Fibroblast of the aortic adventitia (primary cell): ENCODE results near the gene CMTM2. TPM values are rescaled to one million over a fixed set of nuclear protein-coding genes. Genes with fewer than 3 reads are reported as not detected.
"Not testable (repeated sequence)": the region's sequence is repeated elsewhere in the genome, so short reads cannot be mapped to it uniquely, and the experiment has no call there.

Experiments
- DNase-seq: peaks from one replicate; pipeline ENCODE4 v3.0.0-alpha.2; 2010; ENCODE audit warnings: low read depth
- H3K4me3 ChIP-seq: 2 replicates; pipeline ENCODE4 v1.5.1; 2011; ENCODE audit warnings: low read depth, mild to moderate bottlenecking, control low read depth, low read length, moderate library complexity
- total RNA-seq: library from RNA; depleted of rRNA; stranded (reverse); fragments of >200 nt; gene quantifications from 2 replicates; pipeline ENCODE4 v1.2.3, GENCODE V29; 2012; ENCODE audit warnings: low replicate concordance
- TF ChIP-seq, protein P1 (sequence below): IDR thresholded peaks from 2 replicates; pipeline ENCODE4 v1.5.1; 2011; ENCODE audit warnings: mild to moderate bottlenecking, low read length, control low read depth, inconsistent platforms; ENCODE audit not compliant: insufficient read depth

CMTM2 gene
- total RNA-seq, 1 donor = not detected

DNA sequence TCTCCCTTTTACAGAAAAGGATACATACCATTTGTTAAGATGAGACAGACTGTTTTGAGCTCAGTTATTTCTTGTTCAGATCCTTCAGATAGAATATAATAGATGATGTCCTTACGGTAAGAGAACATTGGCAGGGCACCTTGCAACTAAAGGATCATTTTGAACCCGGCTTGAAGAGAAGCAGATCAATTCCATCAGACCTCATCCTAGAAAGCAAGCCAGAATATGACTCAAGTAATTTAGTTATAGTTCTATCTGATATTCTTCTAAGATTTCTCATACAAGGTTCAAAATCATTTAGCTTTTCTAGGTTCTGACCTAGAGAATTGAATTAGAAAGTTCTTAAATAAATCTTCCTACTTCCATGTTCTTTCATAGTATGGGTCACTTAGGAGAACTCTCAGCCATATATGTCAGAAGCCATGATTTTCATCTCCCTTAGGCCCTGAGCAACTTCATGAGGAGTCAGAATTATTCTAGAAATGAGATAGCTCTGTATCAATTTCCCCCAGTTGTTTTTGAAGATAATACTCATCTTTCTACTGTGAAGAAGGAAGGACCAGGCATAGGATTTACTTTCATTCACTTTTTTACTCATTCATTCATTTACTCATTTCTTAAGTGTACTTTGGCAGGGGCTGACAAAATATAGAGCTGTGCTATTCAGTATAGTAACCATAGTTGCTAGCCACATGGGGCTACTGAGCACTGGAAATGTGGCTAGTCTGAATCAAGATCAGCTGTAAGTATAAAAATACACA lies 15.5 kb upstream of the CMTM2 start:
- DNase-seq = no peak

GRCh38 chr16:66566051-66566901 lies 13.0 kb upstream of the CMTM2 start, which contains the start of gene CMTM1:
Gene CMTM1, plus strand, starts transcription at chr16:66566439. Its CDS starts 75 bp downstream, at chr16:66566514.
- DNase-seq = no peak
- no peak within 1 kb of the TSS for H3K4me3 ChIP-seq
- TF ChIP-seq, protein P1, sequence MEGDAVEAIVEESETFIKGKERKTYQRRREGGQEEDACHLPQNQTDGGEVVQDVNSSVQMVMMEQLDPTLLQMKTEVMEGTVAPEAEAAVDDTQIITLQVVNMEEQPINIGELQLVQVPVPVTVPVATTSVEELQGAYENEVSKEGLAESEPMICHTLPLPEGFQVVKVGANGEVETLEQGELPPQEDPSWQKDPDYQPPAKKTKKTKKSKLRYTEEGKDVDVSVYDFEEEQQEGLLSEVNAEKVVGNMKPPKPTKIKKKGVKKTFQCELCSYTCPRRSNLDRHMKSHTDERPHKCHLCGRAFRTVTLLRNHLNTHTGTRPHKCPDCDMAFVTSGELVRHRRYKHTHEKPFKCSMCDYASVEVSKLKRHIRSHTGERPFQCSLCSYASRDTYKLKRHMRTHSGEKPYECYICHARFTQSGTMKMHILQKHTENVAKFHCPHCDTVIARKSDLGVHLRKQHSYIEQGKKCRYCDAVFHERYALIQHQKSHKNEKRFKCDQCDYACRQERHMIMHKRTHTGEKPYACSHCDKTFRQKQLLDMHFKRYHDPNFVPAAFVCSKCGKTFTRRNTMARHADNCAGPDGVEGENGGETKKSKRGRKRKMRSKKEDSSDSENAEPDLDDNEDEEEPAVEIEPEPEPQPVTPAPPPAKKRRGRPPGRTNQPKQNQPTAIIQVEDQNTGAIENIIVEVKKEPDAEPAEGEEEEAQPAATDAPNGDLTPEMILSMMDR = no peak

More for the DNA sequence above, 15.5 kb upstream of the CMTM2 start:
- TF ChIP-seq, protein P1 = no peak
- H3K4me3 ChIP-seq = no peak overlapping the region

DNA sequence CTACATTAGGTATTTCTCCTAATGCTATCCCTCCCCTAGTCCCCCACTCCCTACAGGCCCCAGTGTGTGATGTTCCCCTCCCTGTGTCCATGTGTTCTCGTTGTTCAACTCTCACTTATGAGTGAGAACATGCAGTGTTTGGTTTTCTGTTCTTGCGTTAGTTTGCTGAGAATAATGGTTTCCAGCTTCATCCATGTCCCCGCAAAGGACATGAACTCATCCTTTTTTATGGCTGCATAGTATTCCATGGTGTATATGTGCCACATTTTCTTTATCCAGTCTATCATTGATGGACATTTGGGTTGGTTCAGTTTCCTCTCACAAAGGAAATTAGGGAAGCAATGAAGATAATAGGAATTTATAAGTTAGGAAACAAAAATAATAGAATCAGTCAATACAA lies 12.0 kb upstream of the CMTM2 start:
- DNase-seq, H3K4me3 ChIP-seq: not testable (repeated sequence)

- peak; percentile 35 for DNase-seq
- H3K4me3 ChIP-seq = no peak overlapping the region
- TF ChIP-seq, protein P1 = no peak
These were observed 10.9 kb upstream of the CMTM2 start for GRCh38 chr16:66568355-66568754.

DNA sequence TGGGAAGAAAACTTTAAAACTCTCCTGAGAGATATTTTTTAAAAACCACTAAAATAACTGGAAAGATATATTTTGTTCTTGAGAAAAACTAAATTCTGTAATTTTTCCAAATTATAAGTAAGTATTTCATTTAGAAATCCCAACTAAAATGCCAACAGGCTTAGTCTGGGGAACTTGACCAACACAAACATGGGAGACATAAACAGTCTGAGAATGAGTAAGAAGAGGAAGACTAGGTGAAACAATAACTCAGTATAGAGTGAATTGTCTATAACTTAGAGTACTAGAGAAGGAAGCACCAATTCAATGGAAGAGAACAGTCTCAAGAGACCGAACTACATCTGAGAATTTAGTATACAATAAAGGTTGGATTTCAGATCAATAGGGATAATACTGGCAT lies 10.1 kb upstream of the CMTM2 start:
- DNase-seq = peak; percentile 76
- H3K4me3 ChIP-seq = no peak overlapping the region
- TF ChIP-seq, protein P1 = no peak

DNA sequence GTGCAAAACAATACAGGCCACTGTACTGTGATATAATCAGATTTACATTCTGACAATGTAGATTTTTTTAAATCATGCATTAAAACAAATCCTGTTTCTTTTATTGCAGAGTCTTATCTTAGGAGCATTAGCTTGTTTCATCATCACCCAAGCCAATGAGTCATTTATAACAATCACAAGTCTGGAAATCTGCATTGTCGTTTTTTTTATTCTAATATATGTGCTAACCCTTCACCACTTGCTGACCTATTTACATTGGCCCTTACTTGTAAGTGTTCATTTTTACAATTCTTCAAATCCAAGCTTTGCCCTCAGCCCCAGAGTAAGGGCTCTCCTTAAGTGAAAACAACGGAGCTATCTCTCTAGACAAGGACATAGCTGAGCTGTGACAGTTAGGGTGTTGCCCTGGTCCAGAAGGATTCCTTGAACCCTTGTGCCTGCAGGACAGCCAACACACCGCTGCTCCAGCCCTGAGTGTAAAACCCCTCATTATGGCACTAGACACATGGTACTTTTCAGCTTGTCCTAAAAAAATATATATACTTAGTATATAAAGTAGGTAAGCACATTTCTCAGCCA lies 9.3 kb upstream of the CMTM2 start:
- peak overlapping the region; percentile 4 for H3K4me3 ChIP-seq
- peak; percentile 84 for DNase-seq
- TF ChIP-seq, protein P1 = no peak

DNA sequence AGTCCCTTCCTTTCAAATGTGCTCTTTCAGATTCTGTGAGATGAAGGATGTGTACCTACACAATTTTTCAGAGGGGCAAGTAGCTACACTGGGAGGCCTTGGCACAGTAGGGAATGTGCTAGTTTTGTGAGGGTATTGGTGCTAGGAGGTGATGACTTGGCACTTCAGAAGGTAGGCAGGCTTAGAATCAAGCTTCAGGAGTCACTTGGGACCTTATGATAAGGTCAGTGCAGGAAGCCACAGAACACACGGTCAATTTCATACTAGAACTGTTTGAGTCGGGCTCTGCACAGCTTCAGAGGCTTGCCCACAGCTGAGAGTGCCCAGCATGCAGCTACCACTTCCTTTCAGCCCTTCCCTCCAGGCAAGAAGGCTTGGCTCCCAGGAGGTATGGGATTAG lies 6.9 kb upstream of the CMTM2 start:
- TF ChIP-seq, protein P1 = no peak
- DNase-seq = no peak
- no peak overlapping the region for H3K4me3 ChIP-seq
